Mesothelial cell of epicardium (in vitro differentiated cells): ENCODE data around the gene DLL3. TPM values are rescaled to one million over a fixed set of nuclear protein-coding genes. Genes with fewer than 3 reads are reported as not detected.

Source experiments
- DNase-seq, 2 experiments: peaks; one replicate each; pipeline ENCODE4 v3.0.0; 2021; ENCODE audit warnings: low spot score in 2 of 2; ENCODE audit not compliant: unreplicated experiment in 2 of 2
- H3K27ac Mint-ChIP-seq: 2 replicates; pipeline ENCODE4 v1.8.0; 2021; ENCODE audit warnings: mixed read lengths
- H3K27me3 Mint-ChIP-seq: 2 replicates; pipeline ENCODE4 v1.8.0; 2021; ENCODE audit warnings: low read depth, mixed read lengths
- H3K36me3 Mint-ChIP-seq: 2 replicates; pipeline ENCODE4 v1.8.0; 2021; ENCODE audit warnings: mixed read lengths
- H3K4me1 Mint-ChIP-seq: 2 replicates; pipeline ENCODE4 v1.8.0; 2021; ENCODE audit warnings: mixed read lengths
- H3K4me3 Mint-ChIP-seq: 2 replicates; pipeline ENCODE4 v1.8.0; 2021; ENCODE audit warnings: mild to moderate bottlenecking, moderate library complexity, mixed read lengths
- H3K9me3 Mint-ChIP-seq: 2 replicates; pipeline ENCODE4 v1.8.0; 2021; ENCODE audit warnings: mixed read lengths
- total RNA-seq: library from RNA; stranded (reverse); gene quantifications from 3 replicates; pipeline ENCODE4 v1.2.1, GENCODE V29; 2021
- TF ChIP-seq, protein P1 (sequence below): fragments of 200-600 bp; sonication (generic); IDR thresholded peaks from one replicate; pipeline ENCODE4 v1.5.0; 2021; ENCODE audit warnings: antibody characterized with exemption; ENCODE audit not compliant: unreplicated experiment

The DLL3 gene
- total RNA-seq, 1 donor from 2014 or later, result 0.40 TPM

DNA sequence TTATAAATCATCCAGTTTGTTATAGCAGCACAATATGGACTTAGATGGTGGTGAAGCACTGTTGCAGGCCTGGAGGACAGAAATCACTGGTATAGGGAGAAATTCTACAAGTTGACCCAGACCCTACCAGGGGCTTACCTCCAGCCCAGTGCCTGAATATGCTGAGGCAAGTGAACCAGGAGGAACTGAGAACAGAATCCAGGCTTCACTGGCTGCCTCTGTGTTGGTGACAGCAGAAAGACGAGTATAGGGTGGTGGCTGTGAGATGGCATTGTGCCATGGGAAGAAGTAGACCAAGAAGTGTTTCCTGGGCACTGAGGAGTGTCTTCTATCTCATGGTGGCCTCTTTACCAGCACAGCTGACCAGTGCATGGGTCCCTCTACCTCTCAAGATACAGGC is 57.1 kb downstream of the DLL3 start:
- Mint-ChIP-seq H3K4me3 (no peak overlapping the region), H3K4me1 (peaks cover 10% of the 10 kb centered on the region), H3K27me3 (peaks cover 31% of the 10 kb centered on the region), H3K36me3 (no peaks in the 10 kb centered on the region), H3K27ac (no peak overlapping the region), H3K9me3 (no peaks in the 10 kb centered on the region)
- TF ChIP-seq, protein P1, sequence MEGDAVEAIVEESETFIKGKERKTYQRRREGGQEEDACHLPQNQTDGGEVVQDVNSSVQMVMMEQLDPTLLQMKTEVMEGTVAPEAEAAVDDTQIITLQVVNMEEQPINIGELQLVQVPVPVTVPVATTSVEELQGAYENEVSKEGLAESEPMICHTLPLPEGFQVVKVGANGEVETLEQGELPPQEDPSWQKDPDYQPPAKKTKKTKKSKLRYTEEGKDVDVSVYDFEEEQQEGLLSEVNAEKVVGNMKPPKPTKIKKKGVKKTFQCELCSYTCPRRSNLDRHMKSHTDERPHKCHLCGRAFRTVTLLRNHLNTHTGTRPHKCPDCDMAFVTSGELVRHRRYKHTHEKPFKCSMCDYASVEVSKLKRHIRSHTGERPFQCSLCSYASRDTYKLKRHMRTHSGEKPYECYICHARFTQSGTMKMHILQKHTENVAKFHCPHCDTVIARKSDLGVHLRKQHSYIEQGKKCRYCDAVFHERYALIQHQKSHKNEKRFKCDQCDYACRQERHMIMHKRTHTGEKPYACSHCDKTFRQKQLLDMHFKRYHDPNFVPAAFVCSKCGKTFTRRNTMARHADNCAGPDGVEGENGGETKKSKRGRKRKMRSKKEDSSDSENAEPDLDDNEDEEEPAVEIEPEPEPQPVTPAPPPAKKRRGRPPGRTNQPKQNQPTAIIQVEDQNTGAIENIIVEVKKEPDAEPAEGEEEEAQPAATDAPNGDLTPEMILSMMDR, result no peak
- no peak for DNase-seq

Other genes starting within 250 kb of the DLL3 start
- not detected in 3 replicates for gene IFNL2, start 230.6 kb upstream of the DLL3 start, total RNA-seq
- not detected in 3 replicates for gene IFNL1, start 202.5 kb upstream of the DLL3 start, total RNA-seq
- gene LRFN1, start 178.1 kb upstream of the DLL3 start, total RNA-seq, result 19.1 to 20.6 TPM (median 20.4 TPM) in 3 replicates
- not detected in 3 replicates for gene GMFG, start 162.9 kb upstream of the DLL3 start, total RNA-seq
- 128 to 143 TPM (median 133 TPM) in 3 replicates for gene SAMD4B, start 156.5 kb upstream of the DLL3 start, total RNA-seq
- 41.4 to 47.8 TPM (median 42.9 TPM) in 3 replicates for gene PAF1, start 107.8 kb upstream of the DLL3 start, total RNA-seq
- gene MED29, start 107.6 kb upstream of the DLL3 start, total RNA-seq, result 35.6 to 39.2 TPM (median 36.1 TPM) in 3 replicates
- 111 to 113 TPM (median 111 TPM) in 3 replicates for gene ZFP36, start 92.1 kb upstream of the DLL3 start, total RNA-seq
- 160 to 172 TPM (median 164 TPM) in 3 replicates for gene PLEKHG2, start 86.3 kb upstream of the DLL3 start, total RNA-seq
- 1,616 to 1,722 TPM (median 1,707 TPM) in 3 replicates for gene RPS16, start 63.0 kb upstream of the DLL3 start, total RNA-seq
- gene SUPT5H, start 53.4 kb upstream of the DLL3 start, total RNA-seq, result 127 to 136 TPM (median 129 TPM) in 3 replicates
- gene TIMM50, start 18.1 kb upstream of the DLL3 start, total RNA-seq, result 69.3 to 78.9 TPM (median 70.7 TPM) in 3 replicates
- 0.60 to 0.81 TPM (median 0.78 TPM) in 3 replicates for gene SELENOV, start 16.2 kb downstream of the DLL3 start, total RNA-seq
- 2.6 to 4.0 TPM (median 2.8 TPM) in 3 replicates for gene EID2B, start 33.9 kb downstream of the DLL3 start, total RNA-seq
- gene EID2, start 41.2 kb downstream of the DLL3 start, total RNA-seq, result 18.8 to 22.6 TPM (median 19.7 TPM) in 3 replicates
- not detected in 3 replicates for gene LGALS13, start 103.6 kb downstream of the DLL3 start, total RNA-seq
- not detected in 3 replicates for gene LGALS16, start 157.0 kb downstream of the DLL3 start, total RNA-seq
- 0.71 to 0.92 TPM (median 0.72 TPM) in 3 replicates for gene LGALS14, start 205.5 kb downstream of the DLL3 start, total RNA-seq
- not detected in 3 replicates for gene CLC, start 239.1 kb downstream of the DLL3 start, total RNA-seq